ENCODE measurements around the gene ARHGAP24.

Gene ARHGAP24

GRCh38 chr4:85933291-85933640, 458.3 kb downstream of the ARHGAP24 start:
- Histone ChIP-seq H3K27me3 (no peaks in the 10 kb centered on the region), H3K4me1 (ENCODE audit: control insufficient read depth in 1 of 2, insufficient read depth in 1 of 2, low read depth in 1 of 2, low read length in 1 of 2) (peaks cover 15 to 20% of the 10 kb centered on the region in 2 experiments), H3K4me3 (ENCODE audit: low read depth in 1 of 2, low read length in 1 of 2) (no peak overlapping the region), H3K27ac (no peak overlapping the region), H3K36me3 (no peaks in the 10 kb centered on the region), H3K9me3 (no peaks in the 10 kb centered on the region)
- TF ChIP-seq CTCF (IDR thresholded peaks at IDR 0.05) = no peak

- Histone ChIP-seq H3K36me3 (no peaks in the 10 kb centered on the region), H3K4me3 (ENCODE audit: low read depth in 1 of 2, low read length in 1 of 2) (no peak overlapping the region), H3K4me1 (ENCODE audit: control insufficient read depth in 1 of 2, insufficient read depth in 1 of 2, low read depth in 1 of 2, low read length in 1 of 2) (peaks cover 16 to 25% of the 10 kb centered on the region in 2 experiments), H3K27me3 (no peaks in the 10 kb centered on the region), H3K27ac (no peak overlapping the region), H3K9me3 (no peaks in the 10 kb centered on the region)
- no peak for TF ChIP-seq CTCF (IDR thresholded peaks at IDR 0.05)
Observed at GRCh38 chr4:85937507-85937906, 462.6 kb downstream of the ARHGAP24 start.

- Histone ChIP-seq H3K4me3 (ENCODE audit: low read depth in 1 of 2, low read length in 1 of 2) (no peak overlapping the region), H3K9me3 (no peaks in the 10 kb centered on the region), H3K27ac (no peak overlapping the region), H3K4me1 (ENCODE audit: control insufficient read depth in 1 of 2, insufficient read depth in 1 of 2, low read depth in 1 of 2, low read length in 1 of 2) (peaks cover 11 to 19% of the 10 kb centered on the region in 2 experiments), H3K36me3 (no peaks in the 10 kb centered on the region), H3K27me3 (no peaks in the 10 kb centered on the region)
- TF ChIP-seq CTCF (IDR thresholded peaks at IDR 0.05) = no peak
Observed at GRCh38 chr4:85938062-85938461, 463.1 kb downstream of the ARHGAP24 start.

- no peaks in the 10 kb centered on the region for H3K9me3 ChIP-seq
- H3K27ac ChIP-seq = no peak overlapping the region
- H3K4me3 ChIP-seq (ENCODE audit: low read depth in 1 of 2, low read length in 1 of 2) = no peak overlapping the region
- no peaks in the 10 kb centered on the region for H3K36me3 ChIP-seq
- H3K4me1 ChIP-seq (ENCODE audit: control insufficient read depth in 1 of 2, insufficient read depth in 1 of 2, low read depth in 1 of 2, low read length in 1 of 2) = peaks cover 8 to 16% of the 10 kb centered on the region in 2 experiments
- TF ChIP-seq CTCF (IDR thresholded peaks at IDR 0.05) = no peak
- no peaks in the 10 kb centered on the region for H3K27me3 ChIP-seq
Observed at GRCh38 chr4:85938902-85939301, 464.0 kb downstream of the ARHGAP24 start.

- Histone ChIP-seq H3K27ac (no peak overlapping the region), H3K9me3 (no peaks in the 10 kb centered on the region), H3K4me1 (ENCODE audit: control insufficient read depth in 1 of 2, insufficient read depth in 1 of 2, low read depth in 1 of 2, low read length in 1 of 2) (peaks cover 8 to 16% of the 10 kb centered on the region in 2 experiments), H3K36me3 (no peaks in the 10 kb centered on the region), H3K27me3 (no peaks in the 10 kb centered on the region), H3K4me3 (ENCODE audit: low read depth in 1 of 2, low read length in 1 of 2) (no peak overlapping the region)
- TF ChIP-seq CTCF (IDR thresholded peaks at IDR 0.05) = no peak
Observed at GRCh38 chr4:85939595-85939994, 464.6 kb downstream of the ARHGAP24 start.

GRCh38 chr4:85940151-85940550, 465.2 kb downstream of the ARHGAP24 start:
- no peak overlapping the region for H3K27ac ChIP-seq
- TF ChIP-seq CTCF (IDR thresholded peaks at IDR 0.05) = no peak
- H3K27me3 ChIP-seq = no peaks in the 10 kb centered on the region
- H3K9me3 ChIP-seq = no peaks in the 10 kb centered on the region
- H3K4me1 ChIP-seq (ENCODE audit: control insufficient read depth in 1 of 2, insufficient read depth in 1 of 2, low read depth in 1 of 2, low read length in 1 of 2) = peaks cover 8 to 16% of the 10 kb centered on the region in 2 experiments
- H3K36me3 ChIP-seq = no peaks in the 10 kb centered on the region
- no peak overlapping the region for H3K4me3 ChIP-seq (ENCODE audit: low read depth in 1 of 2, low read length in 1 of 2)

Measured in neutrophil (primary cell).